ENCODE measurements around the gene PNKP.

DNA sequence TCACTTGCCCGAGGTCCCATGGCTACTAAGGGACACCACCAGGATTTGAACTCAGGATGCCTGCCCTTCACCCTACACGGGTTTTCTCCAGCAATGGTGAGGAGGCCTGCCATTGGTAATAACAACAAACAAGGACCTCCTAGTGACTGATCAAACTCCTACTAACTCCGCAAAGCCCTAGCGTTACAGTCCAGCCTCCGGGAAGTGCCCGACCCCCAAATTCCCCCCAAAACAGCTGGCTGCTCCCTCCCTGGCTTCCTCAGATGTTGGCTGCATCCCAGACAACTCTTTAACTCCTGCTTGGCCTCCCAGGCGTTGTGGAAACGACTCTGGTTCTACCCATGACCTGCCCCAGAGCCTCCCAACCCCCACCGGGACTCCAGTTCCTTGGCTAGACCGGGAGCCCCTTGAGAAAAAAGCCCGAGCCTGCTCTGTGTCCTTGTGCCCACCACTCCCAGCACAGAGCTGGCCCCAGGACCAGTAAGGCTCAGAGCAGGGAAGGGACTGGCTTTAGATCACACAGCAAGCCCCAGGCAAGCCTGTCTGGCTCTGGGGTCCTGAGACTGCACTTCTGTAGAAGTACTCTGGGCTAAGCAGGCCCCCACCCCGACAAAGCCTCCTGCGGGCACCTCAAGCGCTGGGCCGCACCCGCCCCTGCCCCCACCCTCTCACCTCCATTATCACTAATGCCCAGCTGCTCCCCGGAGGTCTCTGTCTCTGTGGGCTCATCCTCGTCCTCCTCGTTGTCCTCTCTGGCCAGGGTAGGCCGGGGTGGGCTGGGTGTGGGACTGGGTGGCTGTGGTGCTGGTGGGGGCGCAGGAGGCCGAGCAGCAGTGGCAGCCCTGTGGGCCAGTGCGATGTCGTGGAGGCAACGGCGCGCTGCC lies 5.1 kb upstream of the PNKP start:
- TF ChIP-seq, protein P1, sequence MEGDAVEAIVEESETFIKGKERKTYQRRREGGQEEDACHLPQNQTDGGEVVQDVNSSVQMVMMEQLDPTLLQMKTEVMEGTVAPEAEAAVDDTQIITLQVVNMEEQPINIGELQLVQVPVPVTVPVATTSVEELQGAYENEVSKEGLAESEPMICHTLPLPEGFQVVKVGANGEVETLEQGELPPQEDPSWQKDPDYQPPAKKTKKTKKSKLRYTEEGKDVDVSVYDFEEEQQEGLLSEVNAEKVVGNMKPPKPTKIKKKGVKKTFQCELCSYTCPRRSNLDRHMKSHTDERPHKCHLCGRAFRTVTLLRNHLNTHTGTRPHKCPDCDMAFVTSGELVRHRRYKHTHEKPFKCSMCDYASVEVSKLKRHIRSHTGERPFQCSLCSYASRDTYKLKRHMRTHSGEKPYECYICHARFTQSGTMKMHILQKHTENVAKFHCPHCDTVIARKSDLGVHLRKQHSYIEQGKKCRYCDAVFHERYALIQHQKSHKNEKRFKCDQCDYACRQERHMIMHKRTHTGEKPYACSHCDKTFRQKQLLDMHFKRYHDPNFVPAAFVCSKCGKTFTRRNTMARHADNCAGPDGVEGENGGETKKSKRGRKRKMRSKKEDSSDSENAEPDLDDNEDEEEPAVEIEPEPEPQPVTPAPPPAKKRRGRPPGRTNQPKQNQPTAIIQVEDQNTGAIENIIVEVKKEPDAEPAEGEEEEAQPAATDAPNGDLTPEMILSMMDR (IDR thresholded peaks at IDR 0.05 in 8 of 11, conservative IDR thresholded peaks at IDR 0.05 in 3 of 11) = no peak
- TF ChIP-seq POLR2A (IDR thresholded peaks at IDR 0.05) = no peak
